HepG2 (cell line): ENCODE results near the gene PGA5.

ENCODE experiments used
- ASH2L ChIP-seq: fragments of 300-600, 200-600 bp; sonication (generic); IDR thresholded peaks from 2 replicates; pipeline ENCODE4 v1.7.0; 2017; ENCODE audit warnings: low read depth, mild to moderate bottlenecking, moderate library complexity, mixed read lengths, low read length; ENCODE audit not compliant: insufficient read length
- HNRNPH1 ChIP-seq: fragments of 200-400 bp; formaldehyde crosslinking; optimal IDR thresholded peaks from 2 replicates; pipeline ENCODE3; 2017; ENCODE audit warnings: mild to moderate bottlenecking, low read depth, low read length
- MAFF ChIP-seq: IDR thresholded peaks from 2 replicates; pipeline ENCODE4 v1.6.1; 2011; ENCODE audit warnings: low read depth, low read length, improper control_type of control experiment
- ZNF558 ChIP-seq: sonication (generic); formaldehyde crosslinking; IDR thresholded peaks from 2 replicates; pipeline ENCODE4 v1.9.0; 2022; ENCODE audit warnings: mild to moderate bottlenecking, missing genetic modification reagents, borderline replicate concordance
- TF ChIP-seq, protein P1 (sequence below): sonication (generic); formaldehyde crosslinking; IDR thresholded peaks from 2 replicates; pipeline ENCODE4 v1.4.0; 2020; ENCODE audit warnings: missing genetic modification reagents
- TF ChIP-seq, protein P2 (sequence below): sonication (generic); formaldehyde crosslinking; IDR thresholded peaks from 2 replicates; pipeline ENCODE4 v1.5.0; 2020; ENCODE audit warnings: mild to moderate bottlenecking, missing genetic modification reagents, moderate library complexity

DNA sequence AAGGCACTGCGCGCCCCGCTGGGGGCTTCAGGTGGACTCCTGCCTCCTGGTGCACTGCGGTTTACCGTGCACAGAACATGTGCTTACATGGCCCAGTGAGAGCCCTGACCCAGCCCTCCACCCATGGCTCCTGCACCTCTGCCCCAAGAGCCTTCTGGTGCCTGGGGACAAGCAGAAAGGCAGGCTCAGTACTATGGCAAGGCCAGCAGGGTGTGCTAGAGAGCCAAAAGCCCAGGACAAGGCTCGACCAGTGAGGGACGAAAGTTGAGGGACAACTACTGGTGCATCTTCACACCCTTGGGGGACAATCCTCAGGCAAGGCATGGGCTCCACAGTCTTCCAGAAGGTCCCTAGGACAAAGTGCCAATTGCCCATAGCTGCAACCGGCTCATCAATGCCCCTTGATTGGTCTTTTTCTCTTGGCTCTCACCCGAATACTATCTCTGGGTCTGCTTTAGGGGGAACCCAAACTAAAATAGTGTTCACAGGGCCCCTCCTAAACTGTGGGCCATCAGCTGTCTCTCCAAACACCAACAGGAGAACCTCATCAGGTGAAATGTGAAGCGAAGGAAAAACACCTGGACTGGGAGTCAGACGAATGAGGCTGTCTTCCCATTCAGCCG is 13.5 kb downstream of the PGA5 start:
- TF ChIP-seq ZNF558 (CRISPR knock-in tag): no peak
- TF ChIP-seq, protein P1, sequence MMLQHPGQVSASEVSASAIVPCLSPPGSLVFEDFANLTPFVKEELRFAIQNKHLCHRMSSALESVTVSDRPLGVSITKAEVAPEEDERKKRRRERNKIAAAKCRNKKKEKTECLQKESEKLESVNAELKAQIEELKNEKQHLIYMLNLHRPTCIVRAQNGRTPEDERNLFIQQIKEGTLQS: no peak
- TF ChIP-seq, protein P2, sequence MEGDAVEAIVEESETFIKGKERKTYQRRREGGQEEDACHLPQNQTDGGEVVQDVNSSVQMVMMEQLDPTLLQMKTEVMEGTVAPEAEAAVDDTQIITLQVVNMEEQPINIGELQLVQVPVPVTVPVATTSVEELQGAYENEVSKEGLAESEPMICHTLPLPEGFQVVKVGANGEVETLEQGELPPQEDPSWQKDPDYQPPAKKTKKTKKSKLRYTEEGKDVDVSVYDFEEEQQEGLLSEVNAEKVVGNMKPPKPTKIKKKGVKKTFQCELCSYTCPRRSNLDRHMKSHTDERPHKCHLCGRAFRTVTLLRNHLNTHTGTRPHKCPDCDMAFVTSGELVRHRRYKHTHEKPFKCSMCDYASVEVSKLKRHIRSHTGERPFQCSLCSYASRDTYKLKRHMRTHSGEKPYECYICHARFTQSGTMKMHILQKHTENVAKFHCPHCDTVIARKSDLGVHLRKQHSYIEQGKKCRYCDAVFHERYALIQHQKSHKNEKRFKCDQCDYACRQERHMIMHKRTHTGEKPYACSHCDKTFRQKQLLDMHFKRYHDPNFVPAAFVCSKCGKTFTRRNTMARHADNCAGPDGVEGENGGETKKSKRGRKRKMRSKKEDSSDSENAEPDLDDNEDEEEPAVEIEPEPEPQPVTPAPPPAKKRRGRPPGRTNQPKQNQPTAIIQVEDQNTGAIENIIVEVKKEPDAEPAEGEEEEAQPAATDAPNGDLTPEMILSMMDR (CRISPR knock-in tag): peak; percentile 96
- TF ChIP-seq ASH2L: peak; percentile 24
- TF ChIP-seq HNRNPH1: no peak
- TF ChIP-seq MAFF: no peak
